ENCODE measurements around the gene CCDC17. TPM values are rescaled to one million over a fixed set of nuclear protein-coding genes. Genes with fewer than 3 reads are reported as not detected.

The CCDC17 gene
- total RNA-seq, 1 donor from 2014 or later: 1.5 TPM

- Histone ChIP-seq H4K20me1 (ENCODE audit: low read depth) (peaks cover 19% of the 10 kb centered on the region), H2AFZ (replicated peaks) (no peak overlapping the region), H3K9ac (no peak overlapping the region), H3K27ac (peak overlapping the region; percentile 78), H3K36me3 (peaks cover 8% of the 10 kb centered on the region), H3K4me3 (no peak overlapping the region), H3K4me1 (no peaks in the 10 kb centered on the region), H3K79me2 (ENCODE audit: low read depth) (no peaks in the 10 kb centered on the region), H3K27me3 (no peaks in the 10 kb centered on the region), H3F3A (ENCODE audit: low read depth) (peaks cover 74% of the 10 kb centered on the region), H3K4me2 (no peak overlapping the region), H3K9me3 (ENCODE audit: low read depth) (no peaks in the 10 kb centered on the region)
- Mint-ChIP-seq H3K27ac (peak overlapping the region; percentile 81), H3K27me3 (ENCODE audit: insufficient read depth, low read depth) (peaks cover 5% of the 10 kb centered on the region), H3K9me3 (no peaks in the 10 kb centered on the region), H3K4me3 (no peak overlapping the region), H3K4me1 (no peaks in the 10 kb centered on the region), H3K36me3 (peaks cover 29% of the 10 kb centered on the region)
- peak; percentile 7 for DNase-seq (ENCODE audit: low spot score)
- TF ChIP-seq EZH2 (IDR thresholded peaks at IDR 0.05) (no peak), EZH2phosphoT487 (IDR thresholded peaks at IDR 0.05) (no peak)
- TF ChIP-seq, protein P1, sequence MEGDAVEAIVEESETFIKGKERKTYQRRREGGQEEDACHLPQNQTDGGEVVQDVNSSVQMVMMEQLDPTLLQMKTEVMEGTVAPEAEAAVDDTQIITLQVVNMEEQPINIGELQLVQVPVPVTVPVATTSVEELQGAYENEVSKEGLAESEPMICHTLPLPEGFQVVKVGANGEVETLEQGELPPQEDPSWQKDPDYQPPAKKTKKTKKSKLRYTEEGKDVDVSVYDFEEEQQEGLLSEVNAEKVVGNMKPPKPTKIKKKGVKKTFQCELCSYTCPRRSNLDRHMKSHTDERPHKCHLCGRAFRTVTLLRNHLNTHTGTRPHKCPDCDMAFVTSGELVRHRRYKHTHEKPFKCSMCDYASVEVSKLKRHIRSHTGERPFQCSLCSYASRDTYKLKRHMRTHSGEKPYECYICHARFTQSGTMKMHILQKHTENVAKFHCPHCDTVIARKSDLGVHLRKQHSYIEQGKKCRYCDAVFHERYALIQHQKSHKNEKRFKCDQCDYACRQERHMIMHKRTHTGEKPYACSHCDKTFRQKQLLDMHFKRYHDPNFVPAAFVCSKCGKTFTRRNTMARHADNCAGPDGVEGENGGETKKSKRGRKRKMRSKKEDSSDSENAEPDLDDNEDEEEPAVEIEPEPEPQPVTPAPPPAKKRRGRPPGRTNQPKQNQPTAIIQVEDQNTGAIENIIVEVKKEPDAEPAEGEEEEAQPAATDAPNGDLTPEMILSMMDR (IDR thresholded peaks at IDR 0.05): no peak
These were observed 1.1 kb downstream of the CCDC17 start for GRCh38 chr1:45622524-45623394.

DNA sequence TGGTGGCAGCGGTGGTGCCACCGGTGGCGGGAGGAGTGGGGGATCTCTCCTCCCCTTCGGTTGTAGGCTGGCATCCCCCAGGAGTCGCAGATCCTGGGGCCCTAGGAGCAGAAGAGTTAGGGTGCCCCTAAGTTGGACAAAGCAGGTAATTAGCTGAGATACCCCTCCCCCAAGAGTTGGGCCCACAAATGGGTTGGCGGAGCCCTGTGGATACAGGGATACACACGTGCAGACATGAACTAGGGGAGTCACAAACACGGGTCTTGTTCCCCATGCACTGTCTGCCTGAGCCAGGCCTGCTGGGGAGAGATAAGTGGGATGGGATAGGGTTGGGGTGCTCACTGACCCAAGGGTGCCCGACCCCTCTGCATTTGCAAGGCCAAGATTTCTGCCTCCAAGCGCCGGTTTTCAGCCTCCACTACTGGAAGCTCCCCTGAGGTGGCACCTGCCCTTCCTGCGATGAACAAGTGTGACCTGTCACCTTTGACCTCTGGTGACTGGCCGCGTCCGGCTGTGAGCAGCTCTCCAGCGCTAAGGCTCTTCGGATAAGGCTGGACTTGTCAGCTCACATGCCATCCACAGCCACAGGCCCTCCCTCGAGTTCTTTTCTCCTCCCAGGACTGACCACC, 1.8 kb downstream of the CCDC17 start:
- Mint-ChIP-seq H3K9me3 (no peaks in the 10 kb centered on the region), H3K36me3 (peaks cover 28% of the 10 kb centered on the region), H3K27me3 (ENCODE audit: insufficient read depth, low read depth) (peaks cover 5% of the 10 kb centered on the region), H3K27ac (no peak overlapping the region), H3K4me3 (no peak overlapping the region), H3K4me1 (no peaks in the 10 kb centered on the region)
- H3K4me1 ChIP-seq: no peaks in the 10 kb centered on the region
- peaks cover 80% of the 10 kb centered on the region for H3F3A ChIP-seq (ENCODE audit: low read depth)
- H3K9ac ChIP-seq: no peak overlapping the region
- peaks cover 26% of the 10 kb centered on the region for H4K20me1 ChIP-seq (ENCODE audit: low read depth)
- TF ChIP-seq EZH2 (IDR thresholded peaks at IDR 0.05): no peak
- TF ChIP-seq, protein P1 (IDR thresholded peaks at IDR 0.05): no peak
- no peak for TF ChIP-seq EZH2phosphoT487 (IDR thresholded peaks at IDR 0.05)
- H3K79me2 ChIP-seq (ENCODE audit: low read depth): no peaks in the 10 kb centered on the region
- no peaks in the 10 kb centered on the region for H3K27me3 ChIP-seq
- no peak overlapping the region for H3K4me3 ChIP-seq
- H2AFZ ChIP-seq (replicated peaks): no peak overlapping the region
- peak; percentile 36 for DNase-seq (ENCODE audit: low spot score)
- H3K27ac ChIP-seq: peak overlapping the region; percentile 78
- no peak overlapping the region for H3K4me2 ChIP-seq
- peaks cover 10% of the 10 kb centered on the region for H3K36me3 ChIP-seq
- H3K9me3 ChIP-seq (ENCODE audit: low read depth): no peaks in the 10 kb centered on the region

DNA sequence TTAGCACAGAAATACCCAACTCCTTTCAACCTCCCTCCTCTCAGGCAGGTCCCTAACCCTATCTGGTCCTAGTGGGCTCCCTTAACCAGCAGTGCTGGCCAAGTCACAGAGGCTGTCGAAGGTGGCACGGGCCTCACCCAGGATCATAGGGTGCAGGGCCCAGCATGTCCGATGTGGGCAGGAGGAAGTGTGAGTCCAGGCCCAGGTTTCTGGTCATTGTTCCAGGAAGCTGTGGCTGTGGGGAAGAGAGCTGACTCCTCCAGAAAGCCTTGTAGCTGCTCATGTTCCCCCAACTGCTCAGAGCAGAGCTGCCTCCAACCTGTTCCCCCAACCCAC, 2.4 kb downstream of the CCDC17 start:
- Mint-ChIP-seq H3K4me3 (no peak overlapping the region), H3K4me1 (no peaks in the 10 kb centered on the region), H3K27ac (no peak overlapping the region), H3K9me3 (no peaks in the 10 kb centered on the region), H3K36me3 (peaks cover 31% of the 10 kb centered on the region), H3K27me3 (ENCODE audit: insufficient read depth, low read depth) (peaks cover 5% of the 10 kb centered on the region)
- no peaks in the 10 kb centered on the region for H3K4me1 ChIP-seq
- H2AFZ ChIP-seq (replicated peaks): no peak overlapping the region
- H3K4me2 ChIP-seq: no peak overlapping the region
- no peaks in the 10 kb centered on the region for H3K27me3 ChIP-seq
- H3K4me3 ChIP-seq: no peak overlapping the region
- peak overlapping the region; percentile 78 for H3K27ac ChIP-seq
- no peaks in the 10 kb centered on the region for H3K79me2 ChIP-seq (ENCODE audit: low read depth)
- DNase-seq (ENCODE audit: low spot score): no peak
- H3K9ac ChIP-seq: no peak overlapping the region
- TF ChIP-seq EZH2 (IDR thresholded peaks at IDR 0.05) (no peak), EZH2phosphoT487 (IDR thresholded peaks at IDR 0.05) (no peak)
- TF ChIP-seq, protein P1 (IDR thresholded peaks at IDR 0.05): no peak
- peaks cover 10% of the 10 kb centered on the region for H3K36me3 ChIP-seq
- peaks cover 29% of the 10 kb centered on the region for H4K20me1 ChIP-seq (ENCODE audit: low read depth)
- H3F3A ChIP-seq (ENCODE audit: low read depth): peaks cover 86% of the 10 kb centered on the region
- no peaks in the 10 kb centered on the region for H3K9me3 ChIP-seq (ENCODE audit: low read depth)

All from neural progenitor cell (in vitro differentiated cells).